HG03342 (cell line): ENCODE data around the gene PIK3CA.
"Not testable (repeated sequence)": the region's sequence is repeated elsewhere in the genome, so short reads cannot be mapped to it uniquely, and the experiment has no call there.

Experiments
- ATAC-seq: cut with Tn5 transposase; IDR thresholded peaks from one replicate; pipeline ENCODE4 v1.9.1; 2021; ENCODE audit warnings: mild to moderate bottlenecking, moderate library complexity; ENCODE audit not compliant: unreplicated experiment

PIK3CA gene

GRCh38 chr3:179196098-179196497 lies 47.9 kb downstream of the PIK3CA start:
- peak; percentile 92 for ATAC-seq

DNA sequence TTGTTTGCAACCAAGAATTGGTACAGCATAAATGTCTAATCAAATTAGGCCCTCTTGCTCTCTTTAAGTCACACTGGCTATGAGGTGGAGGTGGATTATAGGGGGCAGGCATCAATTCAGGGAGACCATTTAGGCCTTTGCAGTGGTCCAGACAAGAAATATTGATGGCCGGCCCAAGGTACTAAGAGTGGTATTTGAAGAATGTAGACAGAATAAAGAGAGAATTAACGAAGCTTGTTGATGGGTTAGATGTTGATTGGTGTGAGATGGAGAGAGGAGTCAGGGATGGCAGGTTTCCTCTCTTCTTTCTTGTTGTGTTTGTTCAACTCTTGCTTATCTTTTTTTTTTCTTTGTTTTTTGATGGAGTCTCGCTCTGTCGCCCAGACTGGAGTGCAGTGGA lies 48.5 kb downstream of the PIK3CA start:
- ATAC-seq = no peak

GRCh38 chr3:179200790-179201189 lies 52.6 kb downstream of the PIK3CA start:
- ATAC-seq = no peak

- ATAC-seq = not testable (repeated sequence)
These were observed 67.4 kb downstream of the PIK3CA start for GRCh38 chr3:179215550-179215949.

- ATAC-seq = not testable (repeated sequence)
These were observed 70.1 kb downstream of the PIK3CA start for GRCh38 chr3:179218213-179218612.

GRCh38 chr3:179223548-179223947 lies 75.4 kb downstream of the PIK3CA start:
- no peak for ATAC-seq

GRCh38 chr3:179224584-179224983 lies 76.4 kb downstream of the PIK3CA start:
- ATAC-seq = no peak

DNA sequence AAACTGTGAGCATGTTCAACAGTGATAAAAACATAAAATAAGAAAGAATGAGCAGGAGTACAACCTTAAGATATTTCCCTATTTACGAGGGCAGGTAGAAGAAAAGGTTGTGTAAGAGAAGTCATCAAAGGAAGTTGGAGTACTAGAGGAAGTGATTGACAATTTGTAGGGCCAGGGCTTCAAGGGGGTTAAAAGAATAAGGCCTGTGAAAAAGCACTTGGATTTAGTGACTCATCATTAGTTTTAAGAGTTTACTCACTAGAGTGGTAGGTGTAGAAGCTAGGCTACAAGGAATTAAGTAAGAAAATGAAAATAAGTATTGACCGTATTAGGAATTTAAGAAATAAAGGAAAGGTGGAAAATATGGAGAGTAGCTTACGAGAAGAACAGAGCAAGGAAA lies 79.2 kb downstream of the PIK3CA start:
- no peak for ATAC-seq

DNA sequence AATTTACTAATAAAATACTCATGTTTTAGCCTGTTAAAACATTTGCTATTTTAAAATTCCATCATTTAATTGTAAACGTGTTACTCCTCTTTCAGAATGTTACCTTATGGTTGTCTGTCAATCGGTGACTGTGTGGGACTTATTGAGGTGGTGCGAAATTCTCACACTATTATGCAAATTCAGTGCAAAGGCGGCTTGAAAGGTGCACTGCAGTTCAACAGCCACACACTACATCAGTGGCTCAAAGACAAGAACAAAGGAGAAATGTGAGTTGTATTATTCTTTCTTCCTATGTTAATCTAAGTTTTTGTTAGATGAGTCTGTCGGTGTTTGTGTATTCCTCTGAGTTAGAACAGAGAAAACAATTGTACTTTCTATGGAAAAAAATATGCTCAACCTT lies 81.0 kb downstream of the PIK3CA start:
- ATAC-seq = no peak

DNA sequence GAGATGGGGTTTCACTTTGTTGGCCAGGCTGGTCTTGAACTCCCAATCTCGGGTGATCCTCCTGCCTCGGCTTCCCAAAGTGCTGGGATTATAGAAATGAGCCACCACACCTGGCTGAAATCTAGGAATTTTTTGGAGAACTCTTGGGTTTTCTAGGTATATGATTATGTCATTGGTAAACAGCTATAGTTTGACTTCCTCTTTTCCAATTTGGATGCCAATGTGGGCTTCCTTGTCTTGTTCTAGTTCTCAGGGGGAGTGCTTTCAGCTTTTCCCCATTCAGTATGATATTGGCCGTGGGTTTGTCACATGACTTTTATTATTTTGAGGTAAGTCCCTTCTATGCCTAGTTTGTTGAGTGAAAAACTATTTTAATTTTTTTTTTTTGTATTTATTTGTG lies 84.9 kb downstream of the PIK3CA start:
- ATAC-seq = no peak

GRCh38 chr3:179234199-179234598 lies 86.0 kb downstream of the PIK3CA start:
- ATAC-seq = no peak

DNA sequence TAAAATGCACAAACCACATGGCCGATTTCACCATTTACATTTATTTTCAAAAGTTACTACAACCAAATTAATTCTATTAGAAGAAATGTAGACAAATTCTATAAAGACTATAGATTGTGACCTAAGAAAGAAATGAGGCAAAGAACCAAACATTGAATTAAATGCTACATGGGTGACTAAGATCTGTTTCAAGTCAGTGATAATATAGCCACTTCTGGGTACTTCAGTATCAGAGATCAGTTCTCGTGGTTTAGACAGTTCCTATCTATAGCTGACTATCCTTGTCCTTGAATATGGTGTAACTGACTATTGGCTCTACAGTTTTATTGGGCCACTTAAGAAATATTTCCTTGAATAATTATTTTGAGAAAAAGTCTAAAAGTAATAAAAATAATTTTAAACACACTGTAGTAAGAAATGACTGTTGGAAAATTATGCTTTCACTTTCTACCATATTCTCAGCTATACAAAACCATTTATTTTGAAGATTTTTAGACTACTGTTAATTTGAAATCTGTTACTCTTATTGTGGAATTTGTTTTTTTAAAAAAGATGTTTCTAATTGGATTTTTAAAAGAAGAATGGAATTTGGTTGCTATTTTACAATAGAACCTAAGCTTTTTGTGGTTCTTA lies 88.6 kb downstream of the PIK3CA start:
- peak; percentile 85 for ATAC-seq

- not testable (repeated sequence) for ATAC-seq
These were observed 92.1 kb downstream of the PIK3CA start for GRCh38 chr3:179240299-179240698.

- not testable (repeated sequence) for ATAC-seq
These were observed 94.7 kb downstream of the PIK3CA start for GRCh38 chr3:179242859-179243258.

- no peak for ATAC-seq
These were observed 96.7 kb downstream of the PIK3CA start for GRCh38 chr3:179244878-179245277.

GRCh38 chr3:179247289-179248015 lies 99.3 kb downstream of the PIK3CA start:
- ATAC-seq = no peak

GRCh38 chr3:179250803-179251476 lies 102.8 kb downstream of the PIK3CA start, which contains the start of gene KCNMB3:
KCNMB3 (minus strand) TSS chr3:179251114; CDS start chr3:179250990, 124 bp downstream.
- no peak for ATAC-seq

DNA sequence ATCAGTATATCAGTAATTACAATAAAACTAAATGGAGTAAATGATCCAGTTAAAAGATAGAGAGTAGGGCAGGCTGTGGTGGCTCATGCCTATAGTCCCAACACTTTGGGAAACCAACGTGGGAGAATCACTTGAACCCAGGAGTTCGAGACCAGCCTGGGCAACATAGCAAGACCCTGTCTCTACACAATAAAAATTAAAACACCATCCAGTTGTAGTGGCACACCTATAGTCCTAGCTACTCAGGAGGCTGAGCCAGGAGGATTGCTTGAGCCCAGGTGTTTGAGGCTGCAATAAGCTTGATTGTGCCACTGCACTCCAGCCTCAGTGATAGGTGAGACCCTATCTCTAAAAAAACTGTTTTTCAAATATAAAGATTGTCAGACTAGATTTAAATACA lies 108.7 kb downstream of the PIK3CA start:
- ATAC-seq = no peak

DNA sequence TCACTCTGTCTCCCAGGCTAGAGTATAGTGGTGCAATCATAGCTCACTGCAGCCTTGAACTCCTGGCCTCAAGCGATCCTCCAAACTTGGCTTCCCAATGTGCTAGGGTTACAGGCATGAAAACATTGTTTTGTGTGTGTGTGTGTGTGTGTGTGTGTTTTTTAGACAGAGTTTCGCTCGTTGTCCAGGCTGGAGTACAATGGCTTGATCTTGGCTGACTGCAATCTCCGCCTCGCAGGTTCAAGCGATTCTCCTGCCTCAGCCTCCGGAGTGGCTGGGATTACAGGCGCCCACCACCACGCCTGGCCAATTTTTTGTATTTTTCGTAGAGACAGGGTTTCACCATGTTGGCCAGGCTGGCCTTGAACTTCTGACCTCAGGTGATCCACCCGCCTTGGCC lies 109.6 kb downstream of the PIK3CA start:
- ATAC-seq = not testable (repeated sequence)

DNA sequence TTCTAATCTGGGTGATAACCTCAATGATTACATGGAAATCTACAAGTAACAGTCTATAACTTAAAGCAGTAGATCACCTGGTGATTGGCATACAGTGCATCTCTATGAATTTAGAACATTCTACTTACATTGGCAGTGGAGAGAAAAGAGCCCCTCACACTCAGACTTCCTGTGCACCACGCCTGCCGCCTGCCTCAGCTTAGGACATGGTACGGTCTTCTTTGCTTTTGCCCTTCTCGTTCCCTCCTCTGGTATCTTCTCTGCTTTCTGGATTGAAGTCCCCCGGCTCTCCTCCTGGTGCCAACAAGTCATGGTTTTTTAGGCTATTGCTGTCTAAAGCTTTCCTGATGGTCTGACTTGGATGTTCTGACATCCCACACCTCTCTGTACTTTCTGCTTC lies 110.7 kb downstream of the PIK3CA start:
- ATAC-seq = no peak

DNA sequence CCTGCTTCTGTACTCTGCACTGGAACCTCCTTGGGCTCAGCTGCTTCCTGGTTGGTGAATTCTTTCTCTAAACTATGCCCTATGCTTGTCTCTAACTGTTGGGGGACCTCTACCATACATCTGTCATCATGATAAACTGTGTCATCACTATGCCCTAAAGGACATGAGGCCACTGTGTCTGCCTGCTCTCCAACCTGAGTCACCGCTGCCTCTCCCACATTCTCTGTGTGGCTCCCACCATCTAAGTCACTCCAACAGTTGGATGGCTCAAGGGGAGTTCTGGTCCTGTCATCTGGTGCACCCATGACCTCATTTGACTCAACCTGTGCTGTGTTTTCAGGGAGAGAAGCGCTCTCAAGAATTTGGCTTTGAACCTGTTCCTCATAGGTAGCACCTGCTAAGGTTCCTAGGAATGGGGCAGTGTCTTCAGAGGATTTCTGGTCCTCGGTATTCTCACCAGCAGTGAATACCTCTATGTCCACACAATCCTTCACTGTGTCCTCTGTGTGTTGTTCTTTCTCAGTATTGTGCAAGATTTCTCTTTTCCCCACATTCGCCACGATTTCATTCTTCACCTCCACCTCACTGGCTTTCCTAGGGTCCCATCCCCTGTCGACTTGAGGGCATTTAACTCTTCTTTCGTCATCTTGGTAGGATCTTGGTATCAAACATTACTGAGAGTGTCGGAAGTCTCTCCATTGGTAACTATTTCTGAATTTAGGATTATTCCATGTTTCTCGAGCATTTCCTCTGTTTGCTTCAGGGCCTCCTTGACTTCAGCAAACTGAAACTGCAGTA lies 112.0 kb downstream of the PIK3CA start:
- ATAC-seq = not testable (repeated sequence)
